SK-N-SH treated with all-trans-retinoic acid at 6 μM for 48 hours (cell line): ENCODE measurements around the gene ADPRHL1.

Experiments used
- BACH2 ChIP-seq: fragments of 250-450 bp; sonication (Bioruptor Pico); IDR thresholded peaks from 2 replicates; pipeline ENCODE4 v1.9.0; 2021; ENCODE audit warnings: mild to moderate bottlenecking, borderline replicate concordance
- CSDC2 ChIP-seq: fragments of 250-450 bp; sonication (Bioruptor Pico); IDR thresholded peaks from 2 replicates; pipeline ENCODE4 v1.5.0; 2020; ENCODE audit warnings: mild to moderate bottlenecking, moderate library complexity
- ESRRG ChIP-seq: fragments of 250-450 bp; sonication (Bioruptor Pico); IDR thresholded peaks from 2 replicates; pipeline ENCODE4 v1.6.1; 2021; ENCODE audit warnings: mild to moderate bottlenecking
- GLIS3 ChIP-seq: fragments of 250-450 bp; sonication (Bioruptor Pico); IDR thresholded peaks from 2 replicates; pipeline ENCODE4 v1.5.0; 2020; ENCODE audit warnings: mild to moderate bottlenecking, moderate library complexity
- PPARA ChIP-seq: fragments of 250-450 bp; sonication (Bioruptor Pico); IDR thresholded peaks from 2 replicates; pipeline ENCODE4 v1.5.0; 2020; ENCODE audit warnings: mild to moderate bottlenecking, borderline replicate concordance
- ZFP3 ChIP-seq: fragments of 250-450 bp; sonication (Bioruptor Pico); IDR thresholded peaks from 2 replicates; pipeline ENCODE4 v1.5.0; 2020; ENCODE audit warnings: mild to moderate bottlenecking, moderate library complexity
- ZFP30 ChIP-seq: fragments of 450-650 bp; formaldehyde crosslinking; IDR thresholded peaks from 2 replicates; pipeline ENCODE4 v1.5.0; 2022; ENCODE audit warnings: mild to moderate bottlenecking, moderate library complexity
- ZNF565 ChIP-seq: fragments of 450-650 bp; formaldehyde crosslinking; conservative IDR thresholded peaks from 2 replicates; pipeline ENCODE4 v1.5.0; 2020; ENCODE audit warnings: low read depth, mild to moderate bottlenecking, moderate library complexity
- ZNF8 ChIP-seq: fragments of 450-650 bp; formaldehyde crosslinking; IDR thresholded peaks from 2 replicates; pipeline ENCODE4 v1.5.0; 2020; ENCODE audit warnings: mild to moderate bottlenecking, moderate library complexity
- TF ChIP-seq, protein P1 (sequence below): fragments of 250-450 bp; sonication (Bioruptor Pico); IDR thresholded peaks from 2 replicates; pipeline ENCODE4 v1.5.1; 2020; ENCODE audit warnings: low read depth, mild to moderate bottlenecking, moderate library complexity
- TF ChIP-seq, protein P2 (sequence below): fragments of 250-450 bp; sonication (Bioruptor Pico); IDR thresholded peaks from 2 replicates; pipeline ENCODE4 v1.8.0; 2021; ENCODE audit warnings: low read depth, mild to moderate bottlenecking, moderate library complexity, borderline replicate concordance
- TF ChIP-seq, protein P3 (sequence below): fragments of 250-450 bp; sonication (Bioruptor Pico); IDR thresholded peaks from 2 replicates; pipeline ENCODE4 v1.8.0; 2020; ENCODE audit warnings: mild to moderate bottlenecking, moderate library complexity, borderline replicate concordance
- TF ChIP-seq, protein P4 (sequence below): fragments of 250-450 bp; sonication (Bioruptor Pico); IDR thresholded peaks from 2 replicates; pipeline ENCODE4 v1.5.0; 2020; ENCODE audit warnings: mild to moderate bottlenecking, moderate library complexity

DNA sequence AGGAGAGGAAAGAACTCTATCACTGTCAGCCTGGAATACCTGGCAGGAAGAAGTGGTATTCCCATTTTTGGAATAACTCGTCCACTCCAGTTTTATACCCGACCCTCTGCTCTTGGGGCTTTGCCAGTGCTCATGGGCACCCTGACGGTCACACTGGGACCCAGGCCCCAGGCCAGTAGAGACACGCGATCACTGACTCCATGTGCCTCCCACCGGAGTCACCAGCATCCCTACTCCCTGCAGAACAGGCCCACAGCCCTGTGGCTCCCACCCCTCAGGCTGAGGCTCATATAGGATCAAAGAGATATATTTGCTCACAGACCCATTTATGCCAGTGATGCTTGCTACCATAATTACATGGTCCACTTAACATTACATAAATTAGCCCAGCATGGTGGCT lies 92.8 kb downstream of the ADPRHL1 start:
- TF ChIP-seq ESRRG (CRISPR knock-in tag), result no peak
- no peak for TF ChIP-seq PPARA (CRISPR knock-in tag)
- TF ChIP-seq ZFP30 (CRISPR knock-in tag), result no peak
- TF ChIP-seq, protein P1, sequence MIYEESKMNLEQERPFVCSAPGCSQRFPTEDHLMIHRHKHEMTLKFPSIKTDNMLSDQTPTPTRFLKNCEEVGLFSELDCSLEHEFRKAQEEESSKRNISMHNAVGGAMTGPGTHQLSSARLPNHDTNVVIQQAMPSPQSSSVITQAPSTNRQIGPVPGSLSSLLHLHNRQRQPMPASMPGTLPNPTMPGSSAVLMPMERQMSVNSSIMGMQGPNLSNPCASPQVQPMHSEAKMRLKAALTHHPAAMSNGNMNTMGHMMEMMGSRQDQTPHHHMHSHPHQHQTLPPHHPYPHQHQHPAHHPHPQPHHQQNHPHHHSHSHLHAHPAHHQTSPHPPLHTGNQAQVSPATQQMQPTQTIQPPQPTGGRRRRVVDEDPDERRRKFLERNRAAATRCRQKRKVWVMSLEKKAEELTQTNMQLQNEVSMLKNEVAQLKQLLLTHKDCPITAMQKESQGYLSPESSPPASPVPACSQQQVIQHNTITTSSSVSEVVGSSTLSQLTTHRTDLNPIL (CRISPR knock-in tag), result no peak
- TF ChIP-seq ZFP3 (CRISPR knock-in tag), result no peak
- TF ChIP-seq CSDC2, result no peak
- TF ChIP-seq, protein P2, sequence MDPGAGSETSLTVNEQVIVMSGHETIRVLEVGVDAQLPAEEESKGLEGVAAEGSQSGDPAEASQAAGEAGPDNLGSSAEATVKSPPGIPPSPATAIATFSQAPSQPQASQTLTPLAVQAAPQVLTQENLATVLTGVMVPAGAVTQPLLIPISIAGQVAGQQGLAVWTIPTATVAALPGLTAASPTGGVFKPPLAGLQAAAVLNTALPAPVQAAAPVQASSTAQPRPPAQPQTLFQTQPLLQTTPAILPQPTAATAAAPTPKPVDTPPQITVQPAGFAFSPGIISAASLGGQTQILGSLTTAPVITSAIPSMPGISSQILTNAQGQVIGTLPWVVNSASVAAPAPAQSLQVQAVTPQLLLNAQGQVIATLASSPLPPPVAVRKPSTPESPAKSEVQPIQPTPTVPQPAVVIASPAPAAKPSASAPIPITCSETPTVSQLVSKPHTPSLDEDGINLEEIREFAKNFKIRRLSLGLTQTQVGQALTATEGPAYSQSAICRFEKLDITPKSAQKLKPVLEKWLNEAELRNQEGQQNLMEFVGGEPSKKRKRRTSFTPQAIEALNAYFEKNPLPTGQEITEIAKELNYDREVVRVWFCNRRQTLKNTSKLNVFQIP, result no peak
- no peak for TF ChIP-seq GLIS3 (CRISPR knock-in tag)
- TF ChIP-seq, protein P3, sequence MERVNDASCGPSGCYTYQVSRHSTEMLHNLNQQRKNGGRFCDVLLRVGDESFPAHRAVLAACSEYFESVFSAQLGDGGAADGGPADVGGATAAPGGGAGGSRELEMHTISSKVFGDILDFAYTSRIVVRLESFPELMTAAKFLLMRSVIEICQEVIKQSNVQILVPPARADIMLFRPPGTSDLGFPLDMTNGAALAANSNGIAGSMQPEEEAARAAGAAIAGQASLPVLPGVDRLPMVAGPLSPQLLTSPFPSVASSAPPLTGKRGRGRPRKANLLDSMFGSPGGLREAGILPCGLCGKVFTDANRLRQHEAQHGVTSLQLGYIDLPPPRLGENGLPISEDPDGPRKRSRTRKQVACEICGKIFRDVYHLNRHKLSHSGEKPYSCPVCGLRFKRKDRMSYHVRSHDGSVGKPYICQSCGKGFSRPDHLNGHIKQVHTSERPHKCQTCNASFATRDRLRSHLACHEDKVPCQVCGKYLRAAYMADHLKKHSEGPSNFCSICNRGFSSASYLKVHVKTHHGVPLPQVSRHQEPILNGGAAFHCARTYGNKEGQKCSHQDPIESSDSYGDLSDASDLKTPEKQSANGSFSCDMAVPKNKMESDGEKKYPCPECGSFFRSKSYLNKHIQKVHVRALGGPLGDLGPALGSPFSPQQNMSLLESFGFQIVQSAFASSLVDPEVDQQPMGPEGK (CRISPR knock-in tag), result no peak
- TF ChIP-seq ZNF565 (CRISPR knock-in tag), result no peak
- TF ChIP-seq BACH2 (CRISPR knock-in tag), result no peak
- no peak for TF ChIP-seq ZNF8 (CRISPR knock-in tag)
- TF ChIP-seq, protein P4, sequence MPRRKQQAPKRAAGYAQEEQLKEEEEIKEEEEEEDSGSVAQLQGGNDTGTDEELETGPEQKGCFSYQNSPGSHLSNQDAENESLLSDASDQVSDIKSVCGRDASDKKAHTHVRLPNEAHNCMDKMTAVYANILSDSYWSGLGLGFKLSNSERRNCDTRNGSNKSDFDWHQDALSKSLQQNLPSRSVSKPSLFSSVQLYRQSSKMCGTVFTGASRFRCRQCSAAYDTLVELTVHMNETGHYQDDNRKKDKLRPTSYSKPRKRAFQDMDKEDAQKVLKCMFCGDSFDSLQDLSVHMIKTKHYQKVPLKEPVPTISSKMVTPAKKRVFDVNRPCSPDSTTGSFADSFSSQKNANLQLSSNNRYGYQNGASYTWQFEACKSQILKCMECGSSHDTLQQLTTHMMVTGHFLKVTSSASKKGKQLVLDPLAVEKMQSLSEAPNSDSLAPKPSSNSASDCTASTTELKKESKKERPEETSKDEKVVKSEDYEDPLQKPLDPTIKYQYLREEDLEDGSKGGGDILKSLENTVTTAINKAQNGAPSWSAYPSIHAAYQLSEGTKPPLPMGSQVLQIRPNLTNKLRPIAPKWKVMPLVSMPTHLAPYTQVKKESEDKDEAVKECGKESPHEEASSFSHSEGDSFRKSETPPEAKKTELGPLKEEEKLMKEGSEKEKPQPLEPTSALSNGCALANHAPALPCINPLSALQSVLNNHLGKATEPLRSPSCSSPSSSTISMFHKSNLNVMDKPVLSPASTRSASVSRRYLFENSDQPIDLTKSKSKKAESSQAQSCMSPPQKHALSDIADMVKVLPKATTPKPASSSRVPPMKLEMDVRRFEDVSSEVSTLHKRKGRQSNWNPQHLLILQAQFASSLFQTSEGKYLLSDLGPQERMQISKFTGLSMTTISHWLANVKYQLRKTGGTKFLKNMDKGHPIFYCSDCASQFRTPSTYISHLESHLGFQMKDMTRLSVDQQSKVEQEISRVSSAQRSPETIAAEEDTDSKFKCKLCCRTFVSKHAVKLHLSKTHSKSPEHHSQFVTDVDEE (CRISPR knock-in tag), result no peak
